ENCODE data around the gene PIEZO2. TPM values are rescaled to one million over a fixed set of nuclear protein-coding genes. Genes with fewer than 3 reads are reported as not detected.

PIEZO2 gene
- total RNA-seq, 1 donor from 2014 or later, result 1.7 TPM

- H3K27ac Mint-ChIP-seq, result no peak overlapping the region
- H3K4me3 Mint-ChIP-seq (ENCODE audit: low read depth), result no peak overlapping the region
- H3K27me3 Mint-ChIP-seq, result no peaks in the 10 kb centered on the region
- no peak for DNase-seq (ENCODE audit: low spot score, unreplicated experiment)
- no peak for TF ChIP-seq CTCF (IDR thresholded peaks at IDR 0.05; ENCODE audit: unreplicated experiment)
- H3K4me1 Mint-ChIP-seq (ENCODE audit: low read depth), result peaks cover 8% of the 10 kb centered on the region
- peaks cover 3% of the 10 kb centered on the region for H3K36me3 Mint-ChIP-seq (ENCODE audit: insufficient read depth)
- H3K9me3 Mint-ChIP-seq (ENCODE audit: low read depth), result peaks cover 8% of the 10 kb centered on the region
These were observed 307.0 kb downstream of the PIEZO2 start for GRCh38 chr18:10842371-10842770.

- no peak overlapping the region for H3K4me3 Mint-ChIP-seq (ENCODE audit: low read depth)
- peaks cover 5% of the 10 kb centered on the region for H3K4me1 Mint-ChIP-seq (ENCODE audit: low read depth)
- TF ChIP-seq CTCF (IDR thresholded peaks at IDR 0.05; ENCODE audit: unreplicated experiment), result no peak
- peaks cover 4% of the 10 kb centered on the region for H3K9me3 Mint-ChIP-seq (ENCODE audit: low read depth)
- no peak overlapping the region for H3K27ac Mint-ChIP-seq
- no peak for DNase-seq (ENCODE audit: low spot score, unreplicated experiment)
- H3K36me3 Mint-ChIP-seq (ENCODE audit: insufficient read depth), result peaks cover 3% of the 10 kb centered on the region
- no peaks in the 10 kb centered on the region for H3K27me3 Mint-ChIP-seq
These were observed 308.2 kb downstream of the PIEZO2 start for GRCh38 chr18:10841203-10841602.

GRCh38 chr18:10840743-10841142, 308.6 kb downstream of the PIEZO2 start:
- no peak for DNase-seq (ENCODE audit: low spot score, unreplicated experiment)
- no peak for TF ChIP-seq CTCF (IDR thresholded peaks at IDR 0.05; ENCODE audit: unreplicated experiment)
- H3K27me3 Mint-ChIP-seq, result no peaks in the 10 kb centered on the region
- H3K27ac Mint-ChIP-seq, result no peak overlapping the region
- peaks cover 5% of the 10 kb centered on the region for H3K4me1 Mint-ChIP-seq (ENCODE audit: low read depth)
- H3K4me3 Mint-ChIP-seq (ENCODE audit: low read depth), result no peak overlapping the region
- H3K9me3 Mint-ChIP-seq (ENCODE audit: low read depth), result no peaks in the 10 kb centered on the region
- H3K36me3 Mint-ChIP-seq (ENCODE audit: insufficient read depth), result no peaks in the 10 kb centered on the region

GRCh38 chr18:10839421-10839820, 309.9 kb downstream of the PIEZO2 start:
- Mint-ChIP-seq H3K36me3 (ENCODE audit: insufficient read depth) (no peaks in the 10 kb centered on the region), H3K4me1 (ENCODE audit: low read depth) (peaks cover 5% of the 10 kb centered on the region), H3K4me3 (ENCODE audit: low read depth) (no peak overlapping the region), H3K27ac (peak overlapping the region; percentile 7), H3K27me3 (no peaks in the 10 kb centered on the region), H3K9me3 (ENCODE audit: low read depth) (no peaks in the 10 kb centered on the region)
- no peak for TF ChIP-seq CTCF (IDR thresholded peaks at IDR 0.05; ENCODE audit: unreplicated experiment)
- DNase-seq (ENCODE audit: low spot score, unreplicated experiment), result no peak

- TF ChIP-seq CTCF (IDR thresholded peaks at IDR 0.05; ENCODE audit: unreplicated experiment), result no peak
- Mint-ChIP-seq H3K27me3 (peaks cover 2% of the 10 kb centered on the region), H3K4me1 (ENCODE audit: low read depth) (peaks cover 5% of the 10 kb centered on the region), H3K27ac (no peak overlapping the region), H3K9me3 (ENCODE audit: low read depth) (no peaks in the 10 kb centered on the region), H3K36me3 (ENCODE audit: insufficient read depth) (no peaks in the 10 kb centered on the region), H3K4me3 (ENCODE audit: low read depth) (no peak overlapping the region)
- no peak for DNase-seq (ENCODE audit: low spot score, unreplicated experiment)
These were observed 310.8 kb downstream of the PIEZO2 start for GRCh38 chr18:10838553-10838952.
